Neural cell (in vitro differentiated cells): Measurements from ENCODE around the gene KDM4B. TPM values are rescaled to one million over a fixed set of nuclear protein-coding genes. Genes with fewer than 3 reads are reported as not detected.

Experiments used
- H2AFZ ChIP-seq: fragments of 200-600, 300-800 bp; sonication (generic), shearing (Covaris generic); 2 replicates; pipeline ENCODE4 v1.6.0; 2014; ENCODE audit warnings: low read depth, mild to moderate bottlenecking, antibody characterized with exemption, low read length, moderate library complexity
- H3F3A ChIP-seq: fragments of 200-600 bp; shearing (Covaris generic); 2 replicates; pipeline ENCODE4 v1.6.1; 2016; ENCODE audit warnings: mild to moderate bottlenecking, moderate library complexity, mixed read lengths, antibody characterized with exemption, low read length; ENCODE audit not compliant: insufficient read depth, poor library complexity, severe bottlenecking
- H3K27ac ChIP-seq: fragments of 200-600, 300-800 bp; sonication (generic), shearing (Covaris generic); 2 replicates; pipeline ENCODE4 v1.5.1; 2014; ENCODE audit warnings: mild to moderate bottlenecking, low read length, moderate library complexity
- H3K27me3 ChIP-seq: fragments of 300-800, 200-600 bp; sonication (generic), shearing (Covaris generic); 2 replicates; pipeline ENCODE4 v1.6.0; 2014; ENCODE audit warnings: mild to moderate bottlenecking, low read depth, low read length, moderate library complexity; ENCODE audit not compliant: insufficient read depth
- H3K36me3 ChIP-seq: fragments of 300-800, 200-600 bp; sonication (generic), shearing (Covaris generic); 2 replicates; pipeline ENCODE4 v1.5.1; 2014; ENCODE audit warnings: mild to moderate bottlenecking, antibody characterized with exemption, low read length, moderate library complexity; ENCODE audit not compliant: insufficient read depth
- H3K4me2 ChIP-seq: fragments of 300-800, 200-600 bp; sonication (generic), shearing (Covaris generic); 2 replicates; pipeline ENCODE4 v1.6.0; 2014; ENCODE audit warnings: mild to moderate bottlenecking, low read length
- H3K4me3 ChIP-seq: fragments of 300-800, 200-600 bp; sonication (generic), shearing (Covaris generic); 2 replicates; pipeline ENCODE4 v1.5.1; 2014; ENCODE audit warnings: mild to moderate bottlenecking, low read length, moderate library complexity
- H3K79me2 ChIP-seq: fragments of 200-600 bp; shearing (Covaris generic); replicated peaks from 2 replicates; pipeline ENCODE4 v1.6.0; 2014; ENCODE audit warnings: mild to moderate bottlenecking, low read length, moderate library complexity; ENCODE audit not compliant: insufficient read depth
- H3K9ac ChIP-seq: fragments of 300-800, 200-600 bp; sonication (generic), shearing (Covaris generic); 2 replicates; pipeline ENCODE4 v1.6.1; 2016; ENCODE audit warnings: mild to moderate bottlenecking, low read length, mixed read lengths
- H3K9me2 ChIP-seq: fragments of 200-600 bp; shearing (Covaris generic); 2 replicates; pipeline ENCODE4 v1.6.1; 2016; ENCODE audit warnings: mild to moderate bottlenecking, low read length, mixed read lengths; ENCODE audit not compliant: insufficient read depth
- H3K9me3 ChIP-seq: fragments of 200-600, 300-800 bp; sonication (generic), shearing (Covaris generic); 2 replicates; pipeline ENCODE4 v1.6.1; 2016; ENCODE audit warnings: mild to moderate bottlenecking, mixed run types, low read length, moderate library complexity, mixed read lengths
- H4K20me1 ChIP-seq: fragments of 200-600 bp; shearing (Covaris generic); 2 replicates; pipeline ENCODE4 v1.6.1; 2016; ENCODE audit warnings: mild to moderate bottlenecking, mixed run types; ENCODE audit not compliant: insufficient read depth
- CTCF ChIP-seq: fragments of 450-650 bp; IDR thresholded peaks from 2 replicates; pipeline ENCODE4 v1.5.1; 2014; ENCODE audit warnings: antibody characterized with exemption, mild to moderate bottlenecking, moderate library complexity; ENCODE audit not compliant: poor library complexity, severe bottlenecking
- EP300 ChIP-seq: fragments of 450-650 bp; conservative IDR thresholded peaks from 2 replicates; pipeline ENCODE4 v1.6.1; 2014; ENCODE audit warnings: antibody characterized with exemption, mild to moderate bottlenecking, moderate library complexity; ENCODE audit not compliant: poor library complexity, severe bottlenecking
- EZH2 ChIP-seq: fragments of 200-600, 300-800 bp; shearing (Covaris generic), sonication (generic); IDR thresholded peaks from 2 replicates; pipeline ENCODE4 v1.6.1; 2014; ENCODE audit warnings: antibody characterized with exemption, low read length, borderline replicate concordance, mild to moderate bottlenecking; ENCODE audit not compliant: insufficient read depth, poor library complexity, severe bottlenecking
- MXI1 ChIP-seq: fragments of 450-650 bp; conservative IDR thresholded peaks from 2 replicates; pipeline ENCODE4 v1.6.1; 2014; ENCODE audit warnings: antibody characterized with exemption, mild to moderate bottlenecking; ENCODE audit not compliant: poor library complexity, severe bottlenecking
- POLR2AphosphoS5 ChIP-seq: IDR thresholded peaks from 2 replicates; pipeline ENCODE4 v1.6.1; 2012
- RAD21 ChIP-seq: fragments of 450-650 bp; conservative IDR thresholded peaks from 2 replicates; pipeline ENCODE4 v1.6.1; 2014; ENCODE audit warnings: antibody characterized with exemption, mild to moderate bottlenecking, moderate library complexity
- REST ChIP-seq: IDR thresholded peaks from 2 replicates; pipeline ENCODE4 v1.6.1; 2012; ENCODE audit warnings: borderline replicate concordance
- SMC3 ChIP-seq: fragments of 450-650 bp; conservative IDR thresholded peaks from 2 replicates; pipeline ENCODE4 v1.6.1; 2014; ENCODE audit warnings: antibody characterized with exemption, mild to moderate bottlenecking, moderate library complexity; ENCODE audit not compliant: poor library complexity
- TAF1 ChIP-seq: IDR thresholded peaks from 2 replicates; pipeline ENCODE4 v1.6.1; 2012; ENCODE audit warnings: low read depth
- polyA plus RNA-seq: library from polyadenylated mRNA; depleted of rRNA; stranded (reverse); fragments of >200 nt; gene quantifications from 2 replicates; pipeline ENCODE4 v1.2.3, GENCODE V29; 2014

KDM4B gene
- polyA plus RNA-seq, 1 donor from 2014 or later = 19.1 TPM

GRCh38 chr19:5036698-5037563 is 68.0 kb downstream of the KDM4B start:
- Histone ChIP-seq H4K20me1 (peaks cover 3% of the 10 kb centered on the region), H3K9ac (no peak overlapping the region), H3K36me3 (no peaks in the 10 kb centered on the region), H3K4me2 (no peak overlapping the region), H2AFZ (no peak overlapping the region), H3K27ac (no peak overlapping the region), H3K9me3 (no peaks in the 10 kb centered on the region), H3K9me2 (no peaks in the 10 kb centered on the region), H3F3A (no peaks in the 10 kb centered on the region), H3K27me3 (no peaks in the 10 kb centered on the region), H3K79me2 (peaks cover 1% of the 10 kb centered on the region), H3K4me3 (no peak overlapping the region)
- no peak for TF ChIP-seq CTCF
- TF ChIP-seq POLR2AphosphoS5 = no peak
- no peak for TF ChIP-seq EP300
- no peak for TF ChIP-seq MXI1
- TF ChIP-seq RAD21 = no peak
- TF ChIP-seq TAF1 = no peak
- no peak for TF ChIP-seq SMC3
- TF ChIP-seq EZH2 = no peak
- TF ChIP-seq REST = no peak

GRCh38 chr19:5037936-5038335 is 69.0 kb downstream of the KDM4B start:
- H3F3A ChIP-seq = no peaks in the 10 kb centered on the region
- H3K27ac ChIP-seq = no peak overlapping the region
- H3K4me3 ChIP-seq = no peak overlapping the region
- H3K4me2 ChIP-seq = no peak overlapping the region
- TF ChIP-seq MXI1 = no peak
- TF ChIP-seq EZH2 = no peak
- no peak for TF ChIP-seq TAF1
- no peak for TF ChIP-seq RAD21
- no peak for TF ChIP-seq REST
- no peak for TF ChIP-seq EP300
- no peak for TF ChIP-seq CTCF
- TF ChIP-seq SMC3 = no peak
- TF ChIP-seq POLR2AphosphoS5 = no peak
- H4K20me1 ChIP-seq = no peaks in the 10 kb centered on the region
- H3K27me3 ChIP-seq = no peaks in the 10 kb centered on the region
- no peak overlapping the region for H3K9ac ChIP-seq
- no peak overlapping the region for H2AFZ ChIP-seq
- no peaks in the 10 kb centered on the region for H3K36me3 ChIP-seq
- no peaks in the 10 kb centered on the region for H3K9me2 ChIP-seq
- H3K79me2 ChIP-seq = no peaks in the 10 kb centered on the region
- no peaks in the 10 kb centered on the region for H3K9me3 ChIP-seq
